Endothelial cell of hepatic sinusoid (primary cell): ENCODE results near the gene MAPK8IP1.
"Not testable (repeated sequence)": the region's sequence is repeated elsewhere in the genome, so short reads cannot be mapped to it uniquely, and the experiment has no call there.

Source experiments
- in situ Hi-C: cut with HindIII; loops from 2 replicates; pipeline ENCODE4 v1.10.0; 2017; ENCODE audit warnings: low sequenced_read_pairs

Gene MAPK8IP1

GRCh38 chr11:45889555-45889954, 4.1 kb downstream of the MAPK8IP1 start:
- in situ Hi-C loops, result no loop called here

GRCh38 chr11:45889966-45890365, 4.5 kb downstream of the MAPK8IP1 start:
- in situ Hi-C loops, result no loop called here

- in situ Hi-C loops, result no loop called here
These were observed 5.6 kb downstream of the MAPK8IP1 start for GRCh38 chr11:45890886-45891550.

GRCh38 chr11:45892856-45893255, 7.4 kb downstream of the MAPK8IP1 start:
- in situ Hi-C loops, result no loop called here

GRCh38 chr11:45894555-45895247, 9.2 kb downstream of the MAPK8IP1 start:
- in situ Hi-C loops, result no loop called here

- in situ Hi-C loops, result no loop called here
These were observed 10.3 kb downstream of the MAPK8IP1 start for GRCh38 chr11:45895553-45896259.

GRCh38 chr11:45896422-45896984, 11.1 kb downstream of the MAPK8IP1 start:
- in situ Hi-C loops, result no loop called here

- in situ Hi-C loops, result no loop called here
These were observed 12.1 kb downstream of the MAPK8IP1 start for GRCh38 chr11:45897556-45897955.

- in situ Hi-C loops, result no loop called here
These were observed 13.6 kb downstream of the MAPK8IP1 start for GRCh38 chr11:45899086-45899447.

GRCh38 chr11:45899448-45900174, 14.2 kb downstream of the MAPK8IP1 start:
- in situ Hi-C loops, result no loop called here

- in situ Hi-C loops, result not testable (repeated sequence)
These were observed 14.8 kb downstream of the MAPK8IP1 start for GRCh38 chr11:45900175-45900800.

GRCh38 chr11:45900916-45901617, 15.6 kb downstream of the MAPK8IP1 start:
- in situ Hi-C loops, result no loop called here

GRCh38 chr11:45901626-45902025, 16.2 kb downstream of the MAPK8IP1 start:
- in situ Hi-C loops, result no loop called here

- in situ Hi-C loops, result no loop called here
These were observed 17.3 kb downstream of the MAPK8IP1 start for GRCh38 chr11:45902452-45903380.

GRCh38 chr11:45904309-45904915, 19.0 kb downstream of the MAPK8IP1 start:
- in situ Hi-C loops, result no loop called here

- in situ Hi-C loops, result no loop called here
These were observed 19.6 kb downstream of the MAPK8IP1 start for GRCh38 chr11:45905095-45905494.

- in situ Hi-C loops, result not testable (repeated sequence)
These were observed 20.1 kb downstream of the MAPK8IP1 start for GRCh38 chr11:45905576-45905975.

GRCh38 chr11:45906096-45906682, 20.7 kb downstream of the MAPK8IP1 start:
- in situ Hi-C loops, result no loop called here
